Breast epithelium (tissue), 3 donors: ENCODE results near the gene ELOF1.
A peak's percentile ranks its signal among the peaks of the same experiment; 100 is the strongest.

Experiments used
- POLR2A ChIP-seq: fragments of 450-650 bp; IDR thresholded peaks from one replicate; pipeline ENCODE4 v1.6.1; 2016; ENCODE audit warnings: antibody characterized with exemption, mild to moderate bottlenecking, moderate library complexity
- POLR2AphosphoS5 ChIP-seq, 3 donors: sonication (generic); formaldehyde crosslinking; IDR thresholded peaks; one replicate each; pipeline ENCODE4 v1.6.1; 2017; ENCODE audit warnings: antibody characterized with exemption in 3 of 3
- TF ChIP-seq, protein P1 (sequence below), 3 donors: fragments of 450-650 bp; IDR thresholded peaks; one replicate each; pipeline ENCODE4 v1.5.1; 2016 to 2017; ENCODE audit warnings: antibody characterized with exemption in 3 of 3, mild to moderate bottlenecking in 3 of 3, moderate library complexity in 3 of 3

DNA sequence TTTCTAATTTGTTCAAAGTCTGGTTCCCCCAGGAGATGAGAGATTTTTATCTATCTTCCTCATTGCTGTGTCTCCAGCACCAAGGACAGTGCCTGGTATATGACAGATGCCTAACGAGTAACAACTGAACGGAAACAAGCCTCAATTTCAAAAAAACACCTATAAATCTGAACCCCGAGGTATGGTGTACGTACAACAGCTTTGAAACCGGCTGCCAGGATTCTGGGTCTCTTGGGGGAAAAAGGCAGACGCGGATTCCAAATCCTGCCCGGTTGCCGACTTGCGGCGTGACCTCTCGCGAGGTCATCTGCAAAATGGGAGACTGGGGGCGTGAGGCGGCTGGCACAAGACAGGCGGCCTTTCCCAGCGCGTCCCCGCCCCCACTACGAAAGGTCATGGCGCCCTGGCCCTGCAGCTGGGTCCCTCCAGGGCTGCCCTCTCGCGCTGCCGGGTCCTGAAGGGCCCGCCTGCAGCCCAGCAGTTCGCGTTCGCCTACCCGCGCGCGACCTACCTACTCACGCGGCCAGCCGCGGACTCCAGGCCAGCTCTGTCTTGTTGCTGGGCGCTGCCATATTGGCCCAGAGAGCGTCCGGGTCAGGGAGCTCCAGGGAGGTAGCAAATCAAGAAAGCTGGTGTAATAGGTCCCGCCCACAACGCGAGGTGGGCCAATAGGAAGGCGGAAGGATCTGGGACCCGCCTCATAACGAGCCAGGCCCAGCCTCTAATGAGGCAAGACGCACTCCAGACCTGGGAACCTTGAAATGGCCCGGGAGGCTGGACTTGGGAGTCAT is 30.3 kb downstream of the ELOF1 start, which contains the start of gene ECSIT:
- TF ChIP-seq, protein P1, sequence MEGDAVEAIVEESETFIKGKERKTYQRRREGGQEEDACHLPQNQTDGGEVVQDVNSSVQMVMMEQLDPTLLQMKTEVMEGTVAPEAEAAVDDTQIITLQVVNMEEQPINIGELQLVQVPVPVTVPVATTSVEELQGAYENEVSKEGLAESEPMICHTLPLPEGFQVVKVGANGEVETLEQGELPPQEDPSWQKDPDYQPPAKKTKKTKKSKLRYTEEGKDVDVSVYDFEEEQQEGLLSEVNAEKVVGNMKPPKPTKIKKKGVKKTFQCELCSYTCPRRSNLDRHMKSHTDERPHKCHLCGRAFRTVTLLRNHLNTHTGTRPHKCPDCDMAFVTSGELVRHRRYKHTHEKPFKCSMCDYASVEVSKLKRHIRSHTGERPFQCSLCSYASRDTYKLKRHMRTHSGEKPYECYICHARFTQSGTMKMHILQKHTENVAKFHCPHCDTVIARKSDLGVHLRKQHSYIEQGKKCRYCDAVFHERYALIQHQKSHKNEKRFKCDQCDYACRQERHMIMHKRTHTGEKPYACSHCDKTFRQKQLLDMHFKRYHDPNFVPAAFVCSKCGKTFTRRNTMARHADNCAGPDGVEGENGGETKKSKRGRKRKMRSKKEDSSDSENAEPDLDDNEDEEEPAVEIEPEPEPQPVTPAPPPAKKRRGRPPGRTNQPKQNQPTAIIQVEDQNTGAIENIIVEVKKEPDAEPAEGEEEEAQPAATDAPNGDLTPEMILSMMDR (IDR thresholded peaks at IDR 0.05): no peak
- TF ChIP-seq POLR2A (peak; percentile 34), POLR2AphosphoS5 (IDR thresholded peaks at IDR 0.05) (peak; percentile 66 to 73 (median 67))
